ENCODE data around the gene SVOP.
"Not testable (repeated sequence)": the region's sequence is repeated elsewhere in the genome, so short reads cannot be mapped to it uniquely, and the experiment has no call there.

DNA sequence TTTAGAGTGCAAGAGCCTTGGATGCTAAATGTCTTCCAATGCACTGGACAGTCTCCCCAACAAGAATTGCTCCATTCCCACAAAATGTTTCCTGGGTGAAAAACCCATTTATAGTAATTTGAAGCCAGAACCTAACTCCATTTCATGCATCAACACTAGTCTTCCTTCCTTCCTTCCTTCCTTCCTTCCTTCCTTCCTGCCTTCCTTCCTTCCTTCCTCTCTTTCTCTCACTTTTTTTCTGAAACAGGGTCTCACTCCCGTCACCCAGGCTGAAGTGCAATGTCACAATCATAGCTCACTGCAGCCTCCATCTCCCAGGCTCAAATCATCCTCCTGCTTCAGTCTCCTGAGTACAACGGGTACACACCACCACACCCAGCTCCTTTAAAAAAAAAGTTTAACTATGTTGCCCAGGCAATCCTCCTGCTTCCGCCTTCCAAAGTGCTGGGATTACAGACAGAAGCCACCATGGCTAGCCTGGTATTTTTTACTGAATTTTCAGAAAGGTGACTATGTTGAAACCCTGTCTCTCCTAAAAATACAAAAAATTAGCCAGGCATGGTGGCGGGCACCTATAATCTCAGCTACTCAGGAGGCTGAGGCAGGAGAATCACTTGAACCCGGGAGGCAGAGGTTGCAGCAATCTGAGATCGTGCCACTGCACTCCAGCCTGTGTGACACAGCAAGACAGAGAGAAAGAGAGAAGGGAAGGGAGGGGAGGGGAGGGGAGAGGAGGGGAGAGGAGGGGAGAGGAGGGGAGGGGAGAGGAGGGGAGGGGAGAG, 161.5 kb downstream of the SVOP start:
- not testable (repeated sequence) for TF ChIP-seq CTCF (conservative IDR thresholded peaks at IDR 0.05 in 1 of 2, IDR thresholded peaks at IDR 0.05 in 1 of 2; ENCODE audit: low read depth in 1 of 2, low read length in 2 of 2); EZH2 (IDR thresholded peaks at IDR 0.05; ENCODE audit: low read length, missing control alignments)
